Stimulated activated CD4-positive, alpha-beta T cell treated with anti-CD3 and anti-CD28 coated beads, TNF-alpha, amount 100 ng/mL, for 24 hours (primary cell): Measurements from ENCODE around the gene TRIM44.

Experiments used
- DNase-seq, 3 experiments: peaks; one replicate each; pipeline ENCODE4 v3.0.0-alpha.2; 2020; ENCODE audit warnings: low read depth in 3 of 3

TRIM44 gene

DNA sequence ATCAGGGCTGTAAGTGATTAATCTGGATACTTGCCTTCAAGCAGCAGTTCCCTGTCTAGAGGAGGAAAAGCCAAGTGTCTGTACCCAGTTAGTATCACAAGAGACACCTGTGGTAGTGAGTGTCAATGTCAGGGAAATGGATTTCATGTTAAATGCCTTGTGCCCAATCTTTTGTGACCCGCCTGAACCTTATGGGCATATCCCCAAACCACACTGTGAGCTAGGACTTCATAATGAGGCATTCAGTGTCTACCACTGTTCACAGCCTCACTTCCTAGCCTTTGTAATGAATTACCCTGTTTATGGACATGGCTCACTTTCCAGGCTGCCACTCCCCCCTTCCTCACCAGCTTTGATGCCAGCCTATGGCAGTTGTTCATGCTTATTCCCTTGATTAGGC, 125.1 kb downstream of the TRIM44 start:
- no peak for DNase-seq

DNA sequence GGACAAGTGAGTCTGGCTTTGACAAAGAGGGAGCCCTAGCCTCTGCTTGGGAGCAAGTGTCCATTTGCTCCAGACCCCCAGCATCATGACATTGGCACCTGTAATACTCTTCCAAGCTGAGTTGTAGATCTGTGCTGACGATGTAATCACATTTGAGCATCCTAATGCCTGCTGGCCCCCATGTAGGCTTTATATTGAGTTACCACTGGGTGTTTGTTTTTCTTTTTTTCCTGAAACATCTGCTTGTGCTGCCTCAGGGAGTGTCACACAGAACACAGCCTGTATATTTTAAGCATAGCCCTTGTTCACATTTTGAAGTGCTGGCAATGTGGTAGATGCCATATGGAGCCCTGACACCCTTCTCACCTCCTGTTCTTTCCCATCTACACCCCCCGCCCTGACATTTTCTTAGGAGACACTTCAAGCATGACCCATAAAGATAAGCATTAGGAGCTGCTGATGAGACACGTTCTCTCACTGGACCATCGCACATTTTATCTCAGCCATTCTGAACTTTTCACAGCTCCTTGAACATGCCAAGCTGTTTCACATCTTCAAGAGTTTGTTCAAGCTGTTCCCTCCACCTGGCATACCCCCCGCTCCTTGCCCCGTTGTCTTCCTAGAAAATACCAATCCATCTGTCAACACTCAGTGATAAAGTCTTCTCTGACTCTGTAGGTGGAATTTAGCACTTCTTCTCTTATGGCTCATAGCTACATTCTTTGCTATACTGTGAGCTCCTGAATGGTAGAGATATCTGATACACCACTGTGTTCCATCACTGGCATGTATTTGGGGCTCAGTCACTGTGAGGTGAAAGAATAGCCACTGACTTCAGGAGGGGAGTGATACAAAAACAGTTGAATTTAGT, 128.7 kb downstream of the TRIM44 start:
- no peak for DNase-seq

DNA sequence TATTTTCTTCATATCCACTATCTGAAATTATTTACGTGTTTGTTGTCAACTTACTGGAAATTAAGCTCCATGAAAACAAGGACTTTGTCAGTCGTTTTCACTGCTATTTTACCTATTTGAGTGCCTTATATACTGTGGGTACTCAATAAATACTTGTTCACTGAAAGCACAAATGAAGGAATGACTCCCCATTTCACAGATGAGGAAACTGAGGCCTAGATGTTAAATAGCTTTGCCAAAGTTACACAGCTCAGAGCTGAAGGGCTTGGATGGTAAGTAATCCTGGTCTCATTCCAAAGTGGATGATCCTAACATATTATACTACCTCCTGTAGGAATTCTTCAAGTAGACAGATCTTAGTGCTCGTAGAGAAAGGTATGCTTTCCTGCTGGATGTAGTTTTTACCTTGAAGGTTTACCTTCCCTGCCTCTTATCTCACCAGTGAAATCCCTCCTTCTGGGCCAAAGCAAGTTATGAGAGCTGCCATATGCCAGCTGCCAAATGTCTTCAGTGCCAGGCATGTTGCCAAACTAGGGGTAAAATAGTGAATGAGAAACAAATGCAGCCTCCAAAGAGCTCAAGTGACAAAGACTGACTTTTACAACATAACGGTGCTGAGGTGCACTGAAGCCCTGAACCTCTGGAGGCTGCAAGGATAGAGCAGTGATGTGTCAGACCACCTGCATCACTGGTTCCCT, 129.7 kb downstream of the TRIM44 start:
- no peak for DNase-seq

DNA sequence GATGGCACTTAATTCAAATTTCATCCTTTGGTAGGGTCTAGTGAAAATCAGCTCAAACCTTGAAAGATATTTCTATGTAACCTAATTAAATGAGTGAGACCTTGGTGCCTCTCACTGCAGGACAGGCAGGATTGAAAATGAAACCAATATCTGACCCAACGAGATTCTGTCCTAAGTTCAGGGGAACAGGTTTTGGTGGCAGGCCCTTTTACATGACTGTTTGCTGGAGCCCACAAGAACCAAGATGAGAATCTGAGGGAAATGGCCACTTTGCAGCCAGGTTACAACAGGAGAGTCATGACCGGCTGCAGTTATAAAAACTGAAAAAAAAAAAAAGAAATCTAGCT, 130.2 kb downstream of the TRIM44 start:
- no peak for DNase-seq

DNA sequence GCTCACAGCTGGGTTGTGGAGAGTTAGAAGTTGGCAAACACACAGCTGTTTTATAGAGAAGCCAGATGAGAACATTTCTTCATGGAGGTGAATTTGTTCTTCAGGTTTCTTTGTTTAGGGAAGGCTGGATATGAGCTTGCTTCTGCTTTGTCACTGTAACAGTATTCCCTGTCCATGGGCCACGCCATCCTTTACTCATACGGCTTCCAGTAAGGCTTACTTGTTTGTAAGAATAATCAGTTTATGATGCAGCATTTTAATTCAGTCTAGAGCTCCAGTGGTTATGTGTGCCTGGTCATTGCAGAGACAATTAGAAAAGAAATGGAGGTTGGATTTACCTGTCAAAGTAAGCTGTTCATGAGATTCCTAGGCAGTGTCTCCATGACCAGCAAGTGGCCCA, 131.8 kb downstream of the TRIM44 start:
- no peak for DNase-seq

DNA sequence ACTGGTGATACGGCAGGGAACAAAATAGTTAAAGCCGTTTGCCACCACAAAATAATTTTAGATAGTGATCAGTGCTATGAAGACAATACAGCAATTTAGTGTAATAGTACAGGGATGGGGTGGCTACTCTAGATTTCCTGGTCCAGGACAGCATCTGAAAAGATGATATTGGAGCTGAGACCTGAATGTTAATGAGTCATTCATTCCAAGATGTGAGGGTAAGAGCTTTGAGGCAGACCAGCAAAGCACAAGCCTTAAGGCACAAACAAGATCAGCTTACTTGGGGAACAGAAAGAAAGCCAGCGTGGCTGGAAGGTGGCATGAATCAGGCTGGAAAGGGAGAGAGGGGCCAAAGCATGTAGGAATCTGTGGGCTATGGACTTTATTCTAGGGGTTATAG, 132.3 kb downstream of the TRIM44 start:
- no peak for DNase-seq

DNA sequence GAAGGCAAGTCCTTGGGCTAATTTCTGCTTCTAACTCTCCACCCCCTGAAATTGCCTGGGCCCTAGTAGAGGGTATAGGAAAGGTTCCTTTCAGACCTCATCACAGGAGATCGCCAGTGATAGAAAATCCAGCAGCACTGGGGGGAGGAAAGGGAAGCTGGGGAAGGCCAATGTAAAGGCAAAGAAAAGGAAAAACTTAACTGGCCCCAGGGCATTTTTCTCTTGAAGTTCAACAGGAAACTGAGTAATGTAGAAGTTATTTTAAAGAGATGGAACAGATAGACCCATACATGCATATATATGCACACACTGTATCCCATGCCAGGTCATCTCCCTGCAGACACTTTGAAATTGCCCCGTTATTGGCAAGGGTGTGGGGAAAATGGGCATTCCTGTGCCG, 134.0 kb downstream of the TRIM44 start:
- DNase-seq: no peak

DNA sequence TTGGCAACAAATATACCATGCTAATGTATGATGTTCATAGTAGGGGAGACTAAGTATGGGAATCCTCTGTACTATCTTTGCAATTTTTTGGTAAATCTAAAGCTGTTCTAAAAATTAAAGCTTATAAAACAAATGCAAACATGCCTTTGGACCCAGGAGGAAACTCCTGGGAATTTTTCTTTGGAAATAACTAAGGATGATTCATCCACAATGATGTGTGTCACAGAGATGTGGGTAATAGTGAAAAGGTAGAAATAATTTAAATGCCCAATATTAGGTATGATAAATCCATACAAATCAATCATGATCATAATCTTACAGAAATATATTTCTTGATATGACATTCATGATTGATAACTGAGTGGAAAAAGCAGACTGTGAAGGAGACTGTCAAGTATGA, 135.8 kb downstream of the TRIM44 start:
- no peak for DNase-seq

DNA sequence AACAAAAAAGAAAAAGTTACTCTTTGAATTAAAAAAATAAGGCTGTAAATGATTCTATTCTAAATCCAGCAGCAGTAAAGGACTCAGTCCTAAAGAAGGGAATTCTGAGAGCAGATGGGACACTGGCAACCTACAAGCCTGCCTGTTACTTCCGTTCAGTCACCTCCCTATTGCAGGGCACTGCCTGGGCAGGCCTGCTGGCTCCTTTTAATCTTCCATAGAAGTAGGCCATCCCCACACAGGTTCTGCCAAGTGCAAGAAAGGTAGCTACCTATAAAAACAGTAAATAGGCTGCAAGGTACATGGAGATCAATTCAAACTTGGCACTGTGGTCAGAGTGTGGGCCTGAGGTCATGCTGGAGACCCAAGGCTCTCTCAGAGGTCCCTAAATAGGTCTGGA, 136.4 kb downstream of the TRIM44 start:
- no peak for DNase-seq

DNA sequence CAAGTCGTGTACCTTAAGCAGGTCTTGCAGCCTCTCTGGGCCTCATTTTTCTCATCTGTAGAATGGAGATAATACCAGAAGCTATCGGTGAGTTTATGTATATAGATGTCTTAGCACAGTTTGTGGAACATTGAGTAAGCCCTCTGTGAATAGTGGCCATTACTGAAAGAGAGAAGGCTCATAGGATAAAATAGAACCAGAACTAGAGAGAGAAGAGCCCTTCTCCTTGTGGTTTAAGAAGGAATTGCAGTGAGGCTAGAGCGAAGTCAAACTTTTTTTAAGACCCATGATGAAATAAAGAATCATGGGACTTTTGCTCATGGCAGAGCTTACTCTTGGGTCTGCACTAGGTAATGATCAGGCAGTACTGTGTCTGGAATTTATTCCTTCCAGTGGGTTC, 137.1 kb downstream of the TRIM44 start:
- no peak for DNase-seq

DNA sequence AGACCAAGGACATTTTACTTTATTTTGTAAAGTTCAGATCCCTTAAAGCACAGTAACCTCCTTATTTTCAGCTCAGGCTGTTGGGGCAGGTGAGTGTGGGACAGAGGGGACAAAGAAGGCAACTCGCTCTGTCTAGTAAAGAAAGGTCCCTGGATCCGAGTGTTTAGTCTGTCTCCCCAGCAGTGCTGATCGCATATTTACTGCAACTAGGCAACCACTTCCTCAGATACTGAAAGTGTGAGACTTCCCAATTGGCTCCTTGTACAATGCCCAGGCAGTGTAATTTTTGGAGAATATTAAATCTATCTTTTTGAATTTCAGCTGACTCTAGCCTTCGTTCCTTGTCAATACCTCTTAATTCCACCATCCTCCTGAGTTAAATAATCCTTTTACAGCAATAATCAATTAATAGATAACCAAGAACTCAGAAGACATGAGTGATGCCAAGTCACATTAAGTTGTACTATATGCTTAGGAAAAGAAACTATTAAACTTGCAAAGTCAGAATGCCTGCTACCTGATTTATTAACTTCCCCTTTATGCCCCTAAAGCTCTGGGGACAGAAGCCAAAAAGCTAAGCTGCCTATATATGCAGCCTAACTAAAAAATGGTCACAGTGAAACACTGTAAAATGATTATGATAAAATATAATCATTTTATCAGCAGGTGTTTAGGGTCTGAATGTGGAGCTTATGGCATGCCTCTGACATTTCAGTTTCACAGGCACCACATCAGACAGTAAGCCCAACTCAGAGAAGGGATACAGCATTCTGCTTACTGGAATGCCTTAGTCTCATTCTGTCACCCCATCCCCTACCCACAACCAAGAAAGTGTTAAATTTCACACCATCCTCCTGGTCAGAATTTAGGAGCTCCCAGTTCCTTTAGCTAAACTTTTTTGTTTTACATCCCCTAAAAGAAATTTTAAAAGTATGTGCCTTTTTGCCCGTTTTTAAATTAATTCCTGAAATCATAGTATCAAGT, 138.7 kb downstream of the TRIM44 start:
- DNase-seq: no peak

DNA sequence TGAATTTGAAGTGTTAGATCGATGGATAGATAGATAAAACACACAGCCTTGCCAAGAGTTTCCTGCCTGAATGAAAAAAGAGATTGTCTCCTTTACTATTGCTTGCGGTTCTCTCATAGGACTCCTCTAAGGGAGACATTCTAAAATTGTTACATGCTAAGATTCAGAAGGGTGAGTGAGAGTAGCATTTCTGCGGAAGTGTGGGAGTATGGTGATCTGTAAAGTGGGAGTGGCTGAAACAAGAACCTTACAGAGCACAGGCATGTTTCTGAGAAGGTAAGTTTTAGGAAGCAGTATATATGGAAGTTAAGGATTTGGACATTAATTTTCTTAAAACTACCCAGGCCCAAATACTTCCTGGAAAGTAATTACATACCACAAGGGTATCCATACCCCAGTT, 139.6 kb downstream of the TRIM44 start:
- no peak for DNase-seq

DNA sequence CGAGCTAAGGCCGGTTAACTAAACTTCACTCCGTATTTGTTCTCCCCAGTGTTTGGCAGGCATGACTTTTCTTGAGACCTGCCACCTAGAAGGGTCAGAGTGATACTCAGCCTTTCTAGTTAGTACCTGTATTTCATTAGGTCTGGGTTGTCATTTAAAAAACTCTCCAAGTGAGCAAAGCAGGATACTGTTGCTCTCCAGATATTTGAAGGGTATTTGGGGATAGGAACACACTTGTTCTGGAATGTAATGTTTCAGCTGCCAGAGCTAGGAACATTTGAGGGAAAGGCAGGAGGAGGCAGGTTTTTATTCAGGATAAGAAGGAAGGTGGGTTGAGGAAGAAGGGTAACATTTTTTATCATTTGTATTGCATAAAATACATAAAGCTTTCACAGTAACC, 140.1 kb downstream of the TRIM44 start:
- DNase-seq: no peak

DNA sequence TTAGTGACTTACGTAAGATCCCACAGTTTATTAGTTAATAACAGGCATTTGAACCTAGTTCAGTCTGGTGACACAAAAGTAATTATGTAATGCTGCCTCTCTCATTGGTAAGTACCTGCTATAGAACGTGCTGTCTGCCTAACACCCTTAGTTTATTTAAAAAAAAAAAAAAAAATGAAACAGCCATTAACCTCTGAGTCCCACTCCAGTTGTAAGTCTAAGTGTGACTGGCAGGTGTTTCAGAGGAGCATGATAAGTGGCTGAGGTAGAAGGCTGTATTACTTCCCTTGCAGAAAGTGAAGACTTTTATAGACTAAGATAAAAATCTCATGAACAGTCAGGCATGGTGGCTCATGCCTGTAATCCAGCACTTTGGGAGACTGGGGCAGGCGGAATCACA, 140.5 kb downstream of the TRIM44 start:
- DNase-seq: no peak

DNA sequence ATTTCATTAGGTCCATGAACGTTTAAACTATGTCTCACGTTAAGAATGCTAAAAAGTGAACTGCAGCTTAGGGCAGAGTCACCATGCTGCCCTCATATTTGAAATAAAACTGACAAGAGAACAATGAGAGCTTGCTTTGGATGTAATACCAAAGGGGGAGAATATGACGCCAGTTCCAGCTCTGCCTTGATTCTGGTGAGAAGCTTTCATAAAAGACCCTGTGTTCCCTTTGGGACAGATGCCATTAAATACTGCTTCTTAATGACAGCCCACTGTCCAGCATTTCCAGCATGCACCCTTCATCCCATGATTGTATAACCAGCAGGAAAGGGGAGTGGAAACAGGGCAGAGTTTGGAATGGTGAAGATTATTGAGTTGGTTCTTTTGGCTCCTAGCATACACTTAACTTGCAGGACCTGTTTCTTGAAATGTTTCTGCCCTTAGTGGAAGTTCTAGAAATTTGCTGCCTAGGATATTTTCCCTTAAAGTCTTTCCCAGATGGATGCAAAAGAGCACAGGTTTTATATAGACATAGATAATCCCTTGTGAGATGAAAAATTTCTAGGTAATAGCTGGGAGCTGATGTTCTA, 142.0 kb downstream of the TRIM44 start:
- DNase-seq: no peak

DNA sequence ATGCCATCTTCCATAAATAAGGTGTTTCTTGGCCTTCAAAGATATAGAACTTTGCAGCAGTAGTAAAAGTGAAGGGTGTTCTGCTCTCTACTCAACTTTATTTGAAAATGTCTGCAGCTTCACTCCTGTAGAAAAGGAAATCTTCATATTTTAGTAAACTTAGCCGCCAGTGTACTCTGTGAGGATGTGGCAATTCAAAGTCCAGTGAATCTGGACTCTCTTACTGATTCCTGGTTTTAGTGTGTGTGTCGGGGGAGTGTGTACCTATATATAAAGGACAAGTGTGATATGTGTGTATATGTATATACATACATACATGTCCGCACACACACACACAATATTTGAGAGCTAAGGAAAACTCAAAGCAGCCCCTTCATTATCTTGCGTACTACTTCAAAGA, 147.0 kb downstream of the TRIM44 start:
- DNase-seq: no peak

DNA sequence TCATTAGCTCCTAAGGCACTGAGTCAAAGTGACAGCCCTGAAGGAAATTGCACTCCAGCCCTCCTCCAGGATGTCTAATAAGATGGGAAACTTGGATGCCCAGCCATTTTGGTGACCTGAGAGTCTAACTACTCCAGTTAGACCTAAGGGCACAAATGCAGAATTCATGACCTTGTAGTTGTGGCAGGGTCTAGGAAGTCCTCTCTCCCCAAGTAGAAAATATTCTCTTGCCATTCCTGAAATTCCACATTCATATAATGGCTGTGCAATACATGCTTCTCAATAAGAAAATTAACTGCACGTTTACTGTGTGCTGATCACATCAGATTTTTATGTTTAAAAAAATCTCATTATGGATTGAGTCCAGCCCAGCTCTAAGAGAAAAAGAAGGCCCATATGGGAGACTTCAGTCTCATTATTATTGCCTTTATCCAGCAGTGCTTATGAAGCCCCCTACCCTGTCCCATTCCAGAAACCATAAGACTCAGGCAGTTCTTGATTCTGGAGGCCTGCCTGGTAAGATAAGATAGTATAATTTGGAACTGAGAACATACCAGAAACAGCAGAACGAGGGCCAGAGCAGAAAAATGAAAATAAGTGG, 147.6 kb downstream of the TRIM44 start:
- no peak for DNase-seq

DNA sequence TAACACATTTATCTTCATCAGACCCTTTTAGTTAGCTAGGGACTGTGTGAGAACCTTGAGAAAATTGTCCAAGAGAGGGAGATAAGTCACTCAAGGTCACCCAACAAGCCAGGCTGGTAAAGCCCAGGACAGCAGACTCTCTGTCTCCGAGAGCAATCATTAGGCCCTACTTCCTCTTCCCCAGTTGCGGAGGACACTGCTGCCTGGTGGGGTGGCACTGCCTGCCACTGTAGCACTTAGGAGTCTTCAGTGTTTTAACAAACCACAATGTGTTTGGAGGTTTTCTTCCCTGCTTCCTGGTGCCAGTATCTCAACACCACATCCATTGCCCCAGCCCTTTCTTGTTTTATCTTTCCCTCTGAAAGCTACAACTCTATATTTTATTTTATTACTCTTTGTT, 149.2 kb downstream of the TRIM44 start:
- no peak for DNase-seq

DNA sequence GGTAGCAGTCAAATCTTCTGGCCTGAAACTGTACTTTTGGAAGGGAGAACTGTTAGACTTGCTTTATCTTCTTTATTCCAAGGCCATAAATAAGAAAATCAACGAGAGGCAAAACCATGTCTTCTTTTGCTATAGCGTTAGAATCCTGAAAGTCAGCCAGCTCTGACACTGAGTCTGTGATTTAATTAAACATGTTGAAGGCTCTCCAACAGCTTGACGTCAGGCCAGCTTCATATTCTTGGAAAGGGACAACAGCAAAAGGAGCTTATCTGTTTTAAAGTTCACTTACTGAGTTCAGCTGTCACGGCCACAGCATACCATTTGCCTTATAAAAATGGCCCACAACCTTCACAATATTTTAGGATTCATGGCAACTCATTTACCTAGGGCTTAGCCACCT, 150.3 kb downstream of the TRIM44 start:
- no peak for DNase-seq

DNA sequence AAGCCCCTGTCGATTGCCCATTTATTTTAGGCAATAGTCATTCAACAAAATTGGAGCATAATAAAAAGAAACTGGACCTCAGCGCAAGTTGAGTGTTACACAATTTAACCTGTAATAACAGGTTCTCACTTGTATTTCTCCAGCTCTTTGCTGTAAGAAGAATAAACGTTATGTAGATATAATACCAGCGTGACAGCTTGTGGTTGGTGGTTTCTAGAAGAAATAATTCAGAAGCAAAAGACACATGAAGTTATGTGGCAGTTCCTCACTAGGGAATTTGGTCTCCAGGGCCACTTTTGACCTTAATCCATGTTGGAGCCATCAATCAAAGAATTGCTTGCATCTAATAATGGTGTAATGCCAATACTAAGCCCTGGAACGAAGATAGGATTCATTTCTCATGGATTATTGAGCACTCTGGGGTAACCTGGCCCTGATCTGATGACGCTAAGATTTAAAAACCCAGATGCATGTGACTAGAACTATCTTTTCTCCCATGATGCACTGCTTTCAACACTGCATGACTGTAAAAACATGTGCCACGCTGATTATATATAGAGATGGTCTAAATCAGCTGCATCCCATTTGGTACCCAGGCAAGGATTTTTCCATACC, 151.6 kb downstream of the TRIM44 start:
- no peak for DNase-seq

DNA sequence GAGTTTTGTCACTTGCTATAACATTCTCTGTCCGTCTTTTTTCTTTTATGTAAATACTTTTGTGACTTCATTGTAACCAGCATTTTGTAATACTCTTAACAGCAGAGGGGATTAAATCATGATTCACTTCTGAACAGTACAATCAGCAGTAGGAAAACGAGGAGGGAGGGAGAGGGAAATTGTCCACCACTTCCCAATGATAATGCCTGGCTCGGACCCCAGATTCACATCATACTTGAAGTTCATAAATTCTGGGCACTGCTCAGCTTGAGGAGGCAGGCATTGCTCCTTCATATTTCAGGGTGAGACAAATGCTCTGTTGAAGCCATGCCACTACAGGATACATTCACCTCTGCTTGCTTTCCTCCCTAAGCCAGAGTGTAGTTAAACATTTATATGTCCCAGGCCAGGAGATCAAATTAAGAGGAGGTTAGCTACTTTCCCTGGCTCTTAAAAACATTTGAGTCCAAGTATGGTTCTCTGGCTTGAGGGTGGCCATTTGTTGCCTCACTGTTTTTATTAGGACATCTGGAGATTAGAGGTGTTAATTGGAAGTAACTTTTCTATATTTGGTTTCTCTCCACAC, 152.2 kb downstream of the TRIM44 start:
- DNase-seq: no peak
